Cardiac muscle cell (in vitro differentiated cells and primary cell): ENCODE measurements around the gene SEZ6L. TPM values are rescaled to one million over a fixed set of nuclear protein-coding genes. Genes with fewer than 3 reads are reported as not detected.

Experiments used
- DNase-seq, 2 donors: peaks; one replicate each; pipeline versions ENCODE4 v3.0.0 to v3.0.0-alpha.2; 2010 to 2017; ENCODE audit warnings: low read depth in 1 of 2, low spot score in 1 of 2
- H3K27ac ChIP-seq: fragments of 200-600 bp; sonication (generic); 2 replicates; pipeline ENCODE4 v1.5.1; 2016
- H3K27me3 ChIP-seq: fragments of 200-600 bp; sonication (generic); 2 replicates; pipeline ENCODE4 v1.6.0; 2016; ENCODE audit warnings: control low read depth
- H3K36me3 ChIP-seq: fragments of 200-600 bp; sonication (generic); 2 replicates; pipeline ENCODE4 v1.5.1; 2016; ENCODE audit warnings: control low read depth
- H3K4me1 ChIP-seq: fragments of 200-600 bp; sonication (generic); 2 replicates; pipeline ENCODE4 v1.8.1; 2017; ENCODE audit warnings: low read depth, mild to moderate bottlenecking, mixed run types
- H3K4me3 ChIP-seq: fragments of 200-600 bp; sonication (generic); 2 replicates; pipeline ENCODE4 v1.5.1; 2016; ENCODE audit warnings: mild to moderate bottlenecking
- H3K9me3 ChIP-seq: fragments of 200-600 bp; sonication (generic); 2 replicates; pipeline ENCODE4 v1.5.1; 2017; ENCODE audit warnings: low read depth, mild to moderate bottlenecking, control low read depth
- polyA plus RNA-seq: library from polyadenylated mRNA; unstranded; fragments of >200 nt; fragmentation: Nextera tagmentation; extraction: Ambion mirVana; gene quantifications from 2 replicates; pipeline ENCODE4 v1.2.1, GENCODE V29; 2016
- total RNA-seq: library from RNA; depleted of rRNA; stranded (reverse); fragments of >200 nt; gene quantifications from 2 replicates; pipeline ENCODE4 v1.2.3, GENCODE V29; 2016
- TF ChIP-seq, protein P1 (sequence below): IDR thresholded peaks from 2 replicates; pipeline ENCODE4 v1.5.1; 2012; ENCODE audit warnings: low read depth, mild to moderate bottlenecking, low read length

SEZ6L gene
- total RNA-seq (0.12 and 0.28 TPM in 2 replicates), polyA plus RNA-seq (0.46 TPM in 1 of 2 replicates, not detected in the other)

DNA sequence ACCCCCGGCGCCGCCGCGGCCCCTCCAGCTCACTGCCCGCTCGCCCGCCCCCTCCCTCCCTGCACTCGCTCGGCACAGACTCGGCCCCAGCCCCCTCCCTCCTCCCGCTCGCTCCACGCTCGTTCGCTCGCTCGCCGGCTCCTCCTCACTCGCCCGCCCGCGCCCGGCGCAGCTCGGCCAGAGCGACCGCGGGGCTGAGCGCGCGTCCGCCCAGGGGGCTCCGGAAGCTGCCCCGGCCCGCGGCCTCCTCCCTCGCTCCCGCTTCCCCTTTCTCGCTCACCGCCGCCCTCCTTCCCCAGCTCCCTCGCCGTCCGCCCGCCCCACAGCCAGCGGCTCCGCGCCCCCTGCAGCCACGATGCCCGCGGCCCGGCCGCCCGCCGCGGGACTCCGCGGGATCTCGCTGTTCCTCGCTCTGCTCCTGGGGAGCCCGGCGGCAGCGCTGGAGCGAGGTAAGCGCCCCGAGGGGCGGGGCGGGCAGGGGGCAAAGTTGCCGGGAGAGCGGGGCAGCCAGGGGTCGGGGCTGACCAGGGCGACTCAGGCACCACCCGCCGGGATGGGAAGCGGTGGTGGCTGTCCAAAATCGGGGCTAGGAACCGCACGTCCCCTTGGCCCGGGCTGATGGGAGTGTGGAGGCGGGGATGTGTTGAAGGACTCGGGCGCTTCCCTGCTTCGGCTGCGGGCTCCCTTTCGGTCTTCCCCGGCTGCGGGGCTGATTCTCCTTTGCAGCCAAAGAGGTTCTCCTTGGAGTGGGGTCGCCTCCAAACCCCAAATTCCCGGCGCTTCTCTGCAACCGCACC is at the start of gene SEZ6L:
Gene SEZ6L (plus strand): TSS at position 148 of the 797 bp plus-strand sequence. CDS start 208 bp downstream, at position 356.
- H3K4me1 ChIP-seq, result peaks cover 5% of the 10 kb centered on the region
- peaks cover 49% of the 10 kb centered on the region for H3K27me3 ChIP-seq
- TF ChIP-seq, protein P1, sequence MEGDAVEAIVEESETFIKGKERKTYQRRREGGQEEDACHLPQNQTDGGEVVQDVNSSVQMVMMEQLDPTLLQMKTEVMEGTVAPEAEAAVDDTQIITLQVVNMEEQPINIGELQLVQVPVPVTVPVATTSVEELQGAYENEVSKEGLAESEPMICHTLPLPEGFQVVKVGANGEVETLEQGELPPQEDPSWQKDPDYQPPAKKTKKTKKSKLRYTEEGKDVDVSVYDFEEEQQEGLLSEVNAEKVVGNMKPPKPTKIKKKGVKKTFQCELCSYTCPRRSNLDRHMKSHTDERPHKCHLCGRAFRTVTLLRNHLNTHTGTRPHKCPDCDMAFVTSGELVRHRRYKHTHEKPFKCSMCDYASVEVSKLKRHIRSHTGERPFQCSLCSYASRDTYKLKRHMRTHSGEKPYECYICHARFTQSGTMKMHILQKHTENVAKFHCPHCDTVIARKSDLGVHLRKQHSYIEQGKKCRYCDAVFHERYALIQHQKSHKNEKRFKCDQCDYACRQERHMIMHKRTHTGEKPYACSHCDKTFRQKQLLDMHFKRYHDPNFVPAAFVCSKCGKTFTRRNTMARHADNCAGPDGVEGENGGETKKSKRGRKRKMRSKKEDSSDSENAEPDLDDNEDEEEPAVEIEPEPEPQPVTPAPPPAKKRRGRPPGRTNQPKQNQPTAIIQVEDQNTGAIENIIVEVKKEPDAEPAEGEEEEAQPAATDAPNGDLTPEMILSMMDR, result no peak
- no peaks in the 10 kb centered on the region for H3K36me3 ChIP-seq
- peak within 1 kb of the TSS; percentile 51 for H3K4me3 ChIP-seq
- DNase-seq, result peak in 1 of 2 donors; percentile 66
- H3K27ac ChIP-seq, result no peak within 1 kb of the TSS
- H3K9me3 ChIP-seq, result no peaks in the 10 kb centered on the region

DNA sequence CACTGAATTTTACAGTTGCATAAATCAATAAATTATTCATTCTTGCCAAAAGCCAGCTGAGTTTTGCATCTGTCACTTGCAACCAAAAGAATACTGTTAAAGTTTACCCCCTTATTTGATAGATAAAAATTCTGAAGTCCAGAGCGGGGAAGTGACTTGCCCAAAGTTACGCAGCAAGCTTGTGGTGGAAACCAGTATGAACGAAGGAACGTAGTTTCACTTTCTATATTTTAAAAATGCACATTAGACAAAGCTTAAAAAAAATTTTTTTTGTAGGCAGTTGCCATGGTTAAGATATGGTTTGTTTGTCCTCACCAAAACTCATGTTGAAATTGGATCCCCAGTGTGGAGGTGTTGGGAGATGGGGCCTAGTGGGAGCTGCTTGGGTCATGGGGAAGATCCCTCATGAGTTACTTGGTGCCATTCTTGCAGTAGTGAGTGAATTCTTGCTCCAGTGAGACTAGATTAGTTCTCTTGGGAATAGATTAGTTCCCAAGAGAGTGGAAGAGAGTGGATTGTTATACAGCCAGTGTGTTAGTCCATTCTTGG is 46.3 kb upstream of the SEZ6L start:
- TF ChIP-seq, protein P1, result no peak

DNA sequence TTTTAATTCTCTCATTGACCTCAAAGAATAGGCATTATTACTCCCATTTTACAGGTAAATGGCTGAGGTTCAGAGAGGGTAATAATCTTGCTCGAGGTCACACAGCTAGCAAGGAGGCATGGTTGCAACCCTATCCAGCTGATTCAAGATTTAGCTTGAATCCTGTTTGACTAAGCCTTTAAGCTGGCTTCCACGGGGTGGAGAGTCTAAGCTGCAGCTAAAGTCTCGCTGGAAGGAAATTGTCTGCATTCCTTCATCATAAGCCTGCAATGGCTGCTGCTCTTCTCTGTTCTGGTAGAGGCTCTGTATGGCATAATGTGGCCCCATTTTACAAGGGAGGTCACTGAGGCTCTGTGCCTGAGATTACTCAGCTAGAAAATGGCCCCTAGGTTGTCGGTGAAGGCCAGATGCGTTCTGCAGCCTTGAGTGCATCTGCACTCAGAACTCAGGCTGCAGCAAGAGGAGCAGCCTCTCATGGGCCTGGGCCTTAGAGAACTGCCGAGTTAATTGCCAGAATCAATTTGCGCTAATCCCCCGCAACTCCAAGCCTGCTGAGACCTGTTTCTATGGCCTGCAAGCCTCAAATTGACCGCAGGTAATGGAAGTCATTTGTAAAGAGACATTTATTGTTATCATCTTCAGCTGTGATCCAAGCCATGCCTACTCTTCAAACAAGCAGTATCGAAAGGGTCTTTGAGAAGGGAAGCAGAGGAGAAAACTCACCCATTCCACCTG is 44.1 kb upstream of the SEZ6L start:
- H3K27ac ChIP-seq, result no peak overlapping the region
- no peak overlapping the region for H3K4me3 ChIP-seq
- no peaks in the 10 kb centered on the region for H3K9me3 ChIP-seq
- H3K4me1 ChIP-seq, result no peaks in the 10 kb centered on the region
- TF ChIP-seq, protein P1, result no peak
- H3K36me3 ChIP-seq, result no peaks in the 10 kb centered on the region
- DNase-seq, result no peak
- H3K27me3 ChIP-seq, result no peaks in the 10 kb centered on the region

More for the DNA sequence above, 46.3 kb upstream of the SEZ6L start:
- no peaks in the 10 kb centered on the region for H3K27me3 ChIP-seq
- H3K36me3 ChIP-seq, result no peaks in the 10 kb centered on the region
- no peak overlapping the region for H3K4me3 ChIP-seq
- no peaks in the 10 kb centered on the region for H3K9me3 ChIP-seq
- no peaks in the 10 kb centered on the region for H3K4me1 ChIP-seq
- no peak for DNase-seq
- no peak overlapping the region for H3K27ac ChIP-seq

DNA sequence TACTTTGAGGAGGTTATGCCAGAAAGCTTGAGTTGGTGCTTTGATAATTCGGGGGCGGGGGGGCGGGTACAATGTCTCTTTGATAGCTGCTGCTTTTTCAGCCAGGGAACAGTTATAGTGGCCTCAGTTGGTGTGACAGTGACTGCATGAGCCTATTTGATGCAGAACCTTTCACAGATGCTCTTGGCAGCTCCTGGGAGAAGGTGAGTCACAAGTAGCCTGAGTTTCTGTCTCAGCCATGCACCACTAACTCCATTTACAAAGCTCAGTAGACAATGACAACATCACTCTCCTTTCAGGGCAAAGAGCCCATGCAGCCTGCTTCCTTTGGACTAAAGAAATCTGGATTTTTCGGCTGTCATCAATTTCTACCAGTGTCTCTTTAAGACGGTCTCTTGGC is 42.1 kb upstream of the SEZ6L start:
- TF ChIP-seq, protein P1, result no peak
- Histone ChIP-seq H3K27me3 (no peaks in the 10 kb centered on the region), H3K27ac (no peak overlapping the region), H3K4me3 (no peak overlapping the region), H3K36me3 (no peaks in the 10 kb centered on the region), H3K4me1 (no peaks in the 10 kb centered on the region), H3K9me3 (no peaks in the 10 kb centered on the region)
- no peak for DNase-seq

DNA sequence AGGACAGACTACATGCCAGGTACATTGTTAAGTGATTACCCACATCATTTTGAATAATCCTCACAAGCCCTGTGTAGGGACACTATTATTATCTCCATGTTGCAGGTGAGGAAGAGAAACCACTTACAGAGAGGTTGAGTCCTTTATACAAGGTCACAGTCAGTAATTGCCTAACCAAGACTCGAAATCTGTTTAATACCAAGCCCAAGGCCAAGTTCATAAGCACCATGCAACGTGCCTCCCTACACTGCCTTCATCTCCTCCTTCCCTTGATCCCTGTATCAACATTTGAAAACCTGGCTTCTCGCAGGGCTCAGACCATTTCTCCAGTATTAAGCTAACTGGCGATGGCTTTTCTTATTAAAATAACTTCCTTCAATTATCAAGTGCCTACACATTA is 41.7 kb upstream of the SEZ6L start:
- no peak for DNase-seq
- Histone ChIP-seq H3K9me3 (no peaks in the 10 kb centered on the region), H3K36me3 (no peaks in the 10 kb centered on the region), H3K4me1 (no peaks in the 10 kb centered on the region), H3K4me3 (no peak overlapping the region), H3K27ac (no peak overlapping the region), H3K27me3 (no peaks in the 10 kb centered on the region)
- TF ChIP-seq, protein P1, result no peak
